Peyer's patch (tissue), 4 donors: ENCODE data around the gene PEX6. TPM values are rescaled to one million over a fixed set of nuclear protein-coding genes. Genes with fewer than 3 reads are reported as not detected.

Experiments used
- DNase-seq, 3 donors: peaks; one replicate each; pipeline ENCODE4 v3.0.0-alpha.2; 2017 to 2019
- H3K27ac ChIP-seq, 4 donors: fragments of 200-600 bp; sonication (generic); one replicate each; pipeline ENCODE4 v1.5.1; 2016 to 2019
- H3K27me3 ChIP-seq, 2 donors: fragments of 200-600 bp; sonication (generic); one replicate each; pipeline ENCODE4 v1.5.1; 2019
- H3K36me3 ChIP-seq, 3 donors: fragments of 200-600 bp; sonication (generic); one replicate each; pipeline ENCODE4 v1.5.1; 2016 to 2019
- H3K4me1 ChIP-seq, 4 donors: fragments of 200-600 bp; sonication (generic); one replicate each; pipeline ENCODE4 v1.5.1; 2016 to 2019
- H3K4me3 ChIP-seq, 4 donors: fragments of 200-600 bp; sonication (generic); 1 replicate in 3 of 4; 2 replicates in 1 of 4; pipeline ENCODE4 v1.5.1; 2016 to 2019; ENCODE audit warnings: mild to moderate bottlenecking in 1 of 4
- H3K9me3 ChIP-seq, 4 donors: fragments of 200-600 bp; sonication (generic); one replicate each; pipeline ENCODE4 v1.5.1; 2016 to 2019; ENCODE audit warnings: mild to moderate bottlenecking in 1 of 4
- POLR2A ChIP-seq, 2 donors: fragments of 450-650 bp; IDR thresholded peaks; one replicate each; pipeline ENCODE4 v1.5.1; 2017; ENCODE audit warnings: antibody characterized with exemption in 2 of 2, mild to moderate bottlenecking in 2 of 2, moderate library complexity in 2 of 2
- total RNA-seq, 4 donors: library from RNA; depleted of rRNA; stranded (reverse); fragments of >200 nt; gene quantifications; one replicate each; pipeline ENCODE4 v1.1.0, GENCODE V29; 2016
- TF ChIP-seq, protein P1 (sequence below), 6 experiments: fragments of 450-650 bp in 4 of 6; fragments of 200-600 bp in 2 of 6; sonication (generic) in 1 of 6; IDR thresholded peaks; one replicate each; pipeline ENCODE4 v1.5.1; 2017 to 2019; ENCODE audit warnings: antibody characterized with exemption in 6 of 6, mild to moderate bottlenecking in 3 of 6, moderate library complexity in 1 of 6

PEX6 gene
- total RNA-seq, 4 donors from 2014 or later, result 19.0 to 61.3 (median 39.0) TPM

DNA sequence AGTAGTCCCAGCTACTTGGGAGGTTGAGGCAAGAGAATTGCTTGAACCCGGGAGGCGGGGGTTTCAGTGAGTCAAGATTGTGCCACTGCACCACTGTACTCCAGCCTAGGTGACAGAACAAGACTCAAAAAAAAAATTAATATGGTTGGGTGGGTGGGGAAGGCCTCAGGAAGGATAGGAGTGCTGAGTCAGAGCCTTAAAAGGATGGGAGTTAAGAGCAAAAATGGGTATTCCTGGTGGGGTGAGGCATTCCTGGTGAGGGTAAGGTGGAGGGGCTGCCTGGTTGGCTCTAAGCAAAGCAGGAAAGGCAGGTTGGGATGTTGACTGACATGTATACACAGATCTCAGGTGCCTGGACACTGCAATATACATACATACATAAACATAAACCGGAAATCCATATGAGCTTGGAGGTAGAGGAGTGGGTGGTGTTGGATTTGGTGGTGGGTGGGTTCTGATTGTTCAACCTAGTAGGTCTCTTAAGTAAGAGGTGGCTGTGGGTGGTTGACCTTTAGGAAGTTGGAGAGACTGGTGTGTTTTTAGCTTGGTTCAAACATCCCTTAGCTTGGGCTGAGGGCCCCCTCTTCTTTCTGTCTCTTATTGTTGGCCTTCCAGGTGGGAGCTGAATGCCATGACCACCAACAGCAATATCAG, 41.2 kb upstream of the PEX6 start:
- Histone ChIP-seq H3K27me3 (no peaks in the 10 kb centered on the region), H3K9me3 (no peaks in the 10 kb centered on the region), H3K36me3 (peaks cover 0 to 31% (median 0%) of the 10 kb centered on the region in 3 donors), H3K4me1 (peaks cover 2 to 45% (median 9%) of the 10 kb centered on the region in 4 donors), H3K27ac (peak overlapping the region in 1 of 4 donors; percentile 84), H3K4me3 (no peak overlapping the region)
- no peak for TF ChIP-seq POLR2A (IDR thresholded peaks at IDR 0.05)
- TF ChIP-seq, protein P1, sequence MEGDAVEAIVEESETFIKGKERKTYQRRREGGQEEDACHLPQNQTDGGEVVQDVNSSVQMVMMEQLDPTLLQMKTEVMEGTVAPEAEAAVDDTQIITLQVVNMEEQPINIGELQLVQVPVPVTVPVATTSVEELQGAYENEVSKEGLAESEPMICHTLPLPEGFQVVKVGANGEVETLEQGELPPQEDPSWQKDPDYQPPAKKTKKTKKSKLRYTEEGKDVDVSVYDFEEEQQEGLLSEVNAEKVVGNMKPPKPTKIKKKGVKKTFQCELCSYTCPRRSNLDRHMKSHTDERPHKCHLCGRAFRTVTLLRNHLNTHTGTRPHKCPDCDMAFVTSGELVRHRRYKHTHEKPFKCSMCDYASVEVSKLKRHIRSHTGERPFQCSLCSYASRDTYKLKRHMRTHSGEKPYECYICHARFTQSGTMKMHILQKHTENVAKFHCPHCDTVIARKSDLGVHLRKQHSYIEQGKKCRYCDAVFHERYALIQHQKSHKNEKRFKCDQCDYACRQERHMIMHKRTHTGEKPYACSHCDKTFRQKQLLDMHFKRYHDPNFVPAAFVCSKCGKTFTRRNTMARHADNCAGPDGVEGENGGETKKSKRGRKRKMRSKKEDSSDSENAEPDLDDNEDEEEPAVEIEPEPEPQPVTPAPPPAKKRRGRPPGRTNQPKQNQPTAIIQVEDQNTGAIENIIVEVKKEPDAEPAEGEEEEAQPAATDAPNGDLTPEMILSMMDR (IDR thresholded peaks at IDR 0.05), result no peak
- DNase-seq, result no peak

DNA sequence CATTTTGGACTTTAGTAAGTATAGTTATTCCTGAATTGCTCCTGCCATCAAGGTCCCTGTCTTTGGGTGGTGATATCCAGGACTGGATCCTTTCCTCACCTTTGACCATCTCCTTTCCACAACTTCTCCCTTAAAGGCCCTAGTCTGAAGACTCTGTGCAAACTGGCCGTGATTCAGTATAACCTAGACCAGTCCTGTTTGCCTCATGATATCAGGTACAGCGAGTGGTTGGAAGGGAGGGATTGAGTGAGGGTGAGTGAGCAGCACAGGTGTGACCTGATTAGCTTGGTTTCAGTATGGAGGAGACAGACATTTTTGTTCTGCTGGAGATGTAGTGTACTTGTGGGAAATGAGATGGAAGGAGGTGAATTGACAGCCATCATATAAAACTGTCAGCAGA, 40.2 kb upstream of the PEX6 start:
- no peak for TF ChIP-seq POLR2A (IDR thresholded peaks at IDR 0.05)
- peaks cover 4 to 50% (median 12%) of the 10 kb centered on the region in 4 donors for H3K4me1 ChIP-seq
- H3K36me3 ChIP-seq, result peaks cover 0 to 24% (median 0%) of the 10 kb centered on the region in 3 donors

DNA sequence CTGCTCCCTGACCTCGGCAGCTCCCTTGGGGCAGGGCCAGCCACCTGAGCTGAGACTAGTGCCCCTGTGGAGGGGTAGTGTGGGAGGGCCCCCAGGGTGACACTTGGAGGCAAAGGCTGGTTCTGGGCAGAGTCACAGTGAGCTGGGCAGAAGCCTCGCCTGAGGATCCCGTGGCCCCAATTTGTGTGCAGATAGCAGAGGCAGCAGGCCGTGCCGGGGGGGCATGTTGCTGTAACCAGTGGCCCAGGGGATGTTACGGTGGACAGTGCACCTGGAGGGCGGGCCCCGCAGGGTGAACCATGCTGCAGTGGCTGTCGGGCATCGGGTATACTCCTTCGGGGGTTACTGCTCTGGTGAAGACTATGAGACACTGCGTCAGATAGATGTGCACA, 38.0 kb upstream of the PEX6 start:
- peaks cover 4 to 47% (median 10%) of the 10 kb centered on the region in 4 donors for H3K4me1 ChIP-seq
- H3K27ac ChIP-seq, result no peak overlapping the region
- H3K4me3 ChIP-seq, result no peak overlapping the region
- DNase-seq, result no peak
- H3K36me3 ChIP-seq, result peaks cover 0 to 27% (median 0%) of the 10 kb centered on the region in 3 donors
- TF ChIP-seq POLR2A (IDR thresholded peaks at IDR 0.05), result no peak
- TF ChIP-seq, protein P1 (IDR thresholded peaks at IDR 0.05), result no peak
- H3K27me3 ChIP-seq, result no peaks in the 10 kb centered on the region
- no peaks in the 10 kb centered on the region for H3K9me3 ChIP-seq

More for the DNA sequence above, 40.2 kb upstream of the PEX6 start:
- H3K27ac ChIP-seq, result no peak overlapping the region
- no peaks in the 10 kb centered on the region for H3K9me3 ChIP-seq
- no peak overlapping the region for H3K4me3 ChIP-seq
- no peak for DNase-seq
- no peaks in the 10 kb centered on the region for H3K27me3 ChIP-seq

DNA sequence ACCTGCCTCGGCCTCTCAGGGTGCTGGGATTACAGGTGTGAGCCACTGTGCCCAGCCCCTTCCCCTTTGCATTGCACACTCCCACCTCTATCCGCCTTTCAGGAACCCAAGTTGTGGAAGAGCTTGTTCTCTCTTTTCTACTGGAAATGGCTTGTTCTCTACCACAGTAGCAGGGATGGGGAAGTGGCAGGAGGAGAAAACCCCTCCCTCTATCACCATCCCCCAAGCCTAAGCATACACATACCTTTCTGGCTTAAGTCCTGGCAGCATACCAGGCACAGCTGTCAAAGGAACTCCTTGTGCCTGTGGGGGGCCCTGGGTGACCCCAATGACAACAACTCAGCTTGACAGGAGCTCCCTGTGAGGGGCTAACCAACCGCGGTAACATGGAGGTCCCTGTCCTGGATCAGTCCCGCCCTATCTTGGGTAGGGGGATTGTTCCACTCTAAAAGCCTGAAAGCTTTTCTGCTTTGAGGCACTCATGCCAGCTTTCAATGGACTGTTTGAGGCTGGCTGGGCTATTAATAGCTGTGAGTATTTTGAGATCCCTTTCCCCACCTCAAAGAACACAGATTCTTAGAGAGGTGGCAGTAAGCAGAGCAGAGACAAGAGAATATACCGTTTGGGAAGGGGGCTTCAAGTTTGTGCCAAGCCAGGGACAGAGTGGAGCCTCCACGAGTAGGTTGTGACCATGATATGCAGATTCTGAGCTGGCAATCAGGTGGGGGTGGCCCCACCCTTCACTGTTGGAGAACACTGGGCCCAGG, 37.4 kb upstream of the PEX6 start:
- peaks cover 0 to 32% (median 0%) of the 10 kb centered on the region in 3 donors for H3K36me3 ChIP-seq
- H3K4me3 ChIP-seq, result no peak overlapping the region

DNA sequence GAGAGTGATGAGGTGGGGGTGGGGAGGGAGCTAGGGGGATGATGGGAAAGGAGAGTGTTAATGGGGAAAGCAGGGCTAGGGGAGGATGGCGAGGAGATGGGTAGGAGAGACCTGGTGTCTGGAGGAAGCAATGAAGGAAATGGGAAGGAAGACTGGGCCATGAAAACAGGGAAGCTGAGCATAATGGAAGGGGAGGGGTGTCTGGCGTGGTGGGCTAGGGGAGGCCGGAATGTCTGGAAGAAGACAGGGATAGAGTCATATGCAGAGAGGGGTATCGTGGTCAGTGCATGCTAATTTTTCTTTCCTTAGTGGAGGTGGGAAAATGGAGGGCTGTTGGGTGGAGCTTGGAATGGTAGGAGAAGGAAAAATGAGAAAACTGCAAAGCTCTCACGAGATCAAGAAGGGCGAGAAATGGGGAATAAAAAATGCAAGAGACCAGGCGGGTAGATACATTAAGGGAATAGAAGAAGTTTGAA, 35.5 kb upstream of the PEX6 start:
- no peak for DNase-seq
- TF ChIP-seq, protein P1 (IDR thresholded peaks at IDR 0.05), result no peak
- no peak for TF ChIP-seq POLR2A (IDR thresholded peaks at IDR 0.05)
- Histone ChIP-seq H3K27ac (peak overlapping the region; percentile 61 to 83 (median 70)), H3K4me1 (peaks cover 0 to 41% (median 10%) of the 10 kb centered on the region in 4 donors), H3K9me3 (no peaks in the 10 kb centered on the region), H3K27me3 (no peaks in the 10 kb centered on the region), H3K4me3 (peak overlapping the region; percentile 58 to 89 (median 66)), H3K36me3 (peaks cover 0 to 51% (median 0%) of the 10 kb centered on the region in 3 donors)

More for the DNA sequence above, 37.4 kb upstream of the PEX6 start:
- peaks cover 4 to 47% (median 10%) of the 10 kb centered on the region in 4 donors for H3K4me1 ChIP-seq
- no peak for DNase-seq
- no peak overlapping the region for H3K27ac ChIP-seq
- no peaks in the 10 kb centered on the region for H3K9me3 ChIP-seq
- no peaks in the 10 kb centered on the region for H3K27me3 ChIP-seq
- TF ChIP-seq POLR2A (IDR thresholded peaks at IDR 0.05), result no peak
- TF ChIP-seq, protein P1 (IDR thresholded peaks at IDR 0.05), result no peak
